ENCODE data around the gene MDM2. TPM values are rescaled to one million over a fixed set of nuclear protein-coding genes. Genes with fewer than 3 reads are reported as not detected.
A peak's percentile ranks its signal among the peaks of the same experiment; 100 is the strongest.

MDM2 gene
- total and polyA plus RNA-seq, 9 of the 15 experiments (the other 6 are each of a cell fraction or from before 2014, with no cell fraction given), result 13.6 to 100 (median 49.0) TPM

DNA sequence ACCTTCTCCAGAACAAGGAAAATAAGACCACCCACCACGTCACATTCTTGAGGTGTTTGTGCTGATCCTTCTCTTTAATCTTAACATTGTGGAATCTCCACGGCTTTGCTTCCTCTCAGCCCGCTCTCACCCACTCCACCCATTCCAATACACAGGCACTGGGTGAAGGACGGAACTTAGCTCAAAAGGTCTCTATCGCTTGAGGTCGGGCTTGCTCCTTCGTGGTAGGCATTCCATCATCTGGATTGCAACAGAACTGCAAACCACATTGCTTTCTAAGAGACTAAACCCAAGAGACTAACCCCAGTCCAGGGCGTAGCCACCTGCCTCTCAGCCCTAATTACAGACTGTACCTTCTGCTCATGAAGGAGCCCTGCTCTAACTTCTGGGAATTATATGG, 24.0 kb upstream of the MDM2 start:
- Histone ChIP-seq H3K9ac (ENCODE audit: insufficient read depth in 1 of 2, low read depth in 2 of 2, low read length in 2 of 2) (no peak overlapping the region), H3K36me3 (ENCODE audit: control insufficient read depth, insufficient read depth, low read length) (no peaks in the 10 kb centered on the region), H3K4me3 (no peak overlapping the region), H2AFZ (ENCODE audit: low read depth, low read length) (no peak overlapping the region), H4K20me1 (replicated peaks; ENCODE audit: control insufficient read depth, insufficient read depth, low read length) (no peaks in the 10 kb centered on the region), H3K4me2 (ENCODE audit: insufficient read depth, low read length) (no peak overlapping the region), H3K79me2 (ENCODE audit: control insufficient read depth, insufficient read depth, low read length) (no peaks in the 10 kb centered on the region), H3K27ac (ENCODE audit: extremely low read depth, low read depth, low read length) (no peak overlapping the region), H3K4me1 (replicated peaks in 1 of 2; ENCODE audit: control insufficient read depth in 2 of 2, insufficient read depth in 2 of 2, low read length in 2 of 2) (peaks cover 4% of the 10 kb centered on the region in 2 experiments; a peak in 4 of 5 replicates), H3K9me1 (ENCODE audit: control insufficient read depth, insufficient read depth, low read length) (no peaks in the 10 kb centered on the region), H3K27me3 (ENCODE audit: control insufficient read depth in 2 of 2, insufficient read depth in 2 of 2, low read length in 2 of 2) (no peaks in the 10 kb centered on the region), H3K9me3 (replicated peaks; ENCODE audit: control insufficient read depth, insufficient read depth, low read depth, low read length) (no peaks in the 10 kb centered on the region)
- CTCF ChIA-PET (ENCODE audit: low intra/inter-chr PET ratio), result no interaction called here
- no peak for FAIRE-seq
- TF ChIP-seq CEBPG (CRISPR knock-in tag; IDR thresholded peaks at IDR 0.05), result 0 out of 2 replicates have a peak, but pooled peaks have one; percentile 13
- TF ChIP-seq CEBPG (tag; conservative IDR thresholded peaks at IDR 0.05 in 1 of 2, IDR thresholded peaks at IDR 0.05 in 1 of 2), result no peak
- no peak for TF ChIP-seq CBX2 (IDR thresholded peaks at IDR 0.05; ENCODE audit: insufficient read depth, low read length, poor library complexity, severe bottlenecking)
- no peak for TF ChIP-seq ETV6 (IDR thresholded peaks at IDR 0.05; ENCODE audit: borderline replicate concordance in 1 of 2, low read depth in 2 of 2, low read length in 1 of 2)
- no peak for TF ChIP-seq ETV6 (CRISPR knock-in tag; IDR thresholded peaks at IDR 0.05; ENCODE audit: borderline replicate concordance)
- TF ChIP-seq GATAD2A (IDR thresholded peaks at IDR 0.05), result no peak
- TF ChIP-seq, protein P1, sequence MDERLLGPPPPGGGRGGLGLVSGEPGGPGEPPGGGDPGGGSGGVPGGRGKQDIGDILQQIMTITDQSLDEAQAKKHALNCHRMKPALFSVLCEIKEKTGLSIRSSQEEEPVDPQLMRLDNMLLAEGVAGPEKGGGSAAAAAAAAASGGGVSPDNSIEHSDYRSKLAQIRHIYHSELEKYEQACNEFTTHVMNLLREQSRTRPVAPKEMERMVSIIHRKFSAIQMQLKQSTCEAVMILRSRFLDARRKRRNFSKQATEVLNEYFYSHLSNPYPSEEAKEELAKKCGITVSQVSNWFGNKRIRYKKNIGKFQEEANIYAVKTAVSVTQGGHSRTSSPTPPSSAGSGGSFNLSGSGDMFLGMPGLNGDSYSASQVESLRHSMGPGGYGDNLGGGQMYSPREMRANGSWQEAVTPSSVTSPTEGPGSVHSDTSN (CRISPR knock-in tag; IDR thresholded peaks at IDR 0.05; ENCODE audit: low read depth), result no peak
- TF ChIP-seq, protein P1 (tag; conservative IDR thresholded peaks at IDR 0.05; ENCODE audit: low read depth), result no peak
- in situ Hi-C loops (cut with MboI), result no loop called here
- ATAC-seq, result peak; percentile 38; the same call in 2 of the 3 replicates
- DNase-seq (ENCODE audit: extremely low read depth in 1 of 4, low spot score in 3 of 4), result no peak
- POLR2A ChIA-PET, result interaction anchor here (0.6 to 1.2 kb wide), 3 partner anchors 14 to 745 kb away, joined by 4 to 5 read pairs (median 5); partner anchors contain the start of gene SLC35E3
- no TSS peak for BruUV-seq (replicated peaks)
- WGBS (ENCODE audit: insufficient coverage, low coverage, missing lambda C conversion rate), result 54% methylated on average over 8 of the region's 8 CpGs
- intact Hi-C loops (cut with micrococcal nuclease), result no loop called here

Data from K562 (cell line).